ENCODE data around the gene BICRA. TPM values are rescaled to one million over a fixed set of nuclear protein-coding genes. Genes with fewer than 3 reads are reported as not detected.

The BICRA gene
- total and polyA plus RNA-seq, 2 of the 8 experiments (the other 6 are each of a cell fraction or from before 2014, with no cell fraction given): 1.5 to 29.2 TPM

- TF ChIP-seq EGR1 (IDR thresholded peaks at IDR 0.05; ENCODE audit: borderline replicate concordance, low read depth, low read length) (no peak), TAF1 (IDR thresholded peaks at IDR 0.05; ENCODE audit: low read depth, low read length) (peak; percentile 43; the same call in 1 of the 2 replicates), CHD2 (IDR thresholded peaks at IDR 0.05; ENCODE audit: low read length) (no peak), MAX (IDR thresholded peaks at IDR 0.05) (no peak), CBX5 (IDR thresholded peaks at IDR 0.05; ENCODE audit: low read depth, low read length) (no peak), SUZ12 (IDR thresholded peaks at IDR 0.05; ENCODE audit: low read length) (no peak), JUND (IDR thresholded peaks at IDR 0.05; ENCODE audit: low read length) (peak; percentile 55; the same call in 1 of the 2 replicates), TBP (IDR thresholded peaks at IDR 0.05; ENCODE audit: low read depth, low read length) (no peak), CTCF (IDR thresholded peaks at IDR 0.05; ENCODE audit: control extremely low read depth in 1 of 3, insufficient read depth in 1 of 3, low read depth in 1 of 3, low read length in 3 of 3) (0 out of 4 replicates have a peak, but pooled peaks of 1 of the 3 experiments have one; percentile 1), SRF (IDR thresholded peaks at IDR 0.05; ENCODE audit: low read depth, low read length) (peak; percentile 45; the same call in 1 of the 2 replicates), NANOG (IDR thresholded peaks at IDR 0.05; ENCODE audit: insufficient read depth, low read depth, low read length, poor library complexity, severe bottlenecking) (peak; percentile 17), HDAC2 (IDR thresholded peaks at IDR 0.05; ENCODE audit: borderline replicate concordance in 1 of 2, low read depth in 2 of 2, low read length in 2 of 2) (0 out of 4 replicates have a peak, but pooled peaks of 1 of the 2 experiments have one; percentile 51), TEAD4 (IDR thresholded peaks at IDR 0.05; ENCODE audit: low read depth, low read length) (peak; percentile 78), EP300 (IDR thresholded peaks at IDR 0.05; ENCODE audit: borderline replicate concordance in 1 of 2, low read depth in 2 of 2, low read length in 2 of 2) (peak in 1 of 2 experiments; percentile 58; a peak in 1 of 3 replicates), POLR2A (IDR thresholded peaks at IDR 0.05; ENCODE audit: control extremely low read depth in 1 of 2, low read depth in 2 of 2, low read length in 2 of 2) (peak; percentile 37 to 51; a peak in 2 of 3 replicates), ASH2L (IDR thresholded peaks at IDR 0.05; ENCODE audit: low read length) (peak; percentile 92), TAF7 (optimal IDR thresholded peaks at IDR 0.05; ENCODE audit: borderline replicate concordance, low read depth, low read length) (peak; percentile 49), TCF12 (IDR thresholded peaks at IDR 0.05; ENCODE audit: low read depth, low read length) (0 out of 2 replicates have a peak, but pooled peaks have one; percentile 2)
Observed at GRCh38 chr19:47598407-47599349, 10.3 kb upstream of the BICRA start (continued).

Data from H1 (cell line).